OCI-LY3 (cell line): ENCODE data around the gene SRCAP.

Experiments
- CTCF ChIP-seq: fragments of 200-600, 300-600 bp; sonication (generic); IDR thresholded peaks from 2 replicates; pipeline ENCODE4 v1.5.1; 2014; ENCODE audit warnings: antibody characterized with exemption, low read length, low read depth
- EZH2phosphoT487 ChIP-seq: fragments of 200-600 bp; shearing (Covaris generic); IDR thresholded peaks from 2 replicates; pipeline ENCODE4 v1.6.1; 2018; ENCODE audit warnings: antibody characterized with exemption, mixed run types, low read depth

GRCh38 chr16:30737794-30738648 lies 39.0 kb downstream of the SRCAP start:
- TF ChIP-seq CTCF (no peak), EZH2phosphoT487 (no peak)
